ENCODE measurements around the gene WNK3. TPM values are rescaled to one million over a fixed set of nuclear protein-coding genes. Genes with fewer than 3 reads are reported as not detected.

WNK3 gene
- total and polyA plus RNA-seq, 2 of the 13 experiments (the other 11 are each of a cell fraction or from before 2014, with no cell fraction given): 0.12 to 0.62 TPM

GRCh38 chrX:54271664-54272063, 86.2 kb downstream of the WNK3 start:
- Histone ChIP-seq H3K27ac (ENCODE audit: extremely low read length, insufficient read depth, low read length) (no peak overlapping the region), H3K27me3 (ENCODE audit: control insufficient read depth in 1 of 2, insufficient read depth in 2 of 2, low read length in 2 of 2) (no peaks in the 10 kb centered on the region), H3K36me3 (replicated peaks in 1 of 2; ENCODE audit: control insufficient read depth in 1 of 2, insufficient read depth in 2 of 2, low read length in 2 of 2) (no peaks in the 10 kb centered on the region), H3K9me3 (ENCODE audit: low read length) (no peaks in the 10 kb centered on the region), H3K79me2 (ENCODE audit: insufficient read depth, low read length) (no peaks in the 10 kb centered on the region), H2AFZ (ENCODE audit: low read length) (no peak overlapping the region), H3K4me3 (replicated peaks in 1 of 3; ENCODE audit: insufficient read depth in 1 of 3, low read depth in 2 of 3, low read length in 3 of 3) (no peak overlapping the region), H3K4me2 (ENCODE audit: low read depth, low read length) (no peak overlapping the region), H3K4me1 (ENCODE audit: insufficient read depth, low read length) (no peaks in the 10 kb centered on the region), H4K20me1 (ENCODE audit: insufficient read depth, low read length) (no peaks in the 10 kb centered on the region), H3K9ac (ENCODE audit: insufficient read depth, low read depth, low read length) (no peak overlapping the region)
- in situ Hi-C loops (cut with HindIII; ENCODE audit: extremely low pct_ligation_motif_present, low pct_unique_long_range_greater_than_20kb): no loop called here
- no TSS peak for BruUV-seq (replicated peaks)
- DNase-seq (ENCODE audit: low spot score) (no peak), FAIRE-seq (peak; percentile 4), ATAC-seq (no peak)
- WGBS (ENCODE audit: low lambda C conversion rate): 32% methylated on average over 2 of the region's 2 CpGs
- ChIA-PET POLR2A (no interaction called here), CTCF (ENCODE audit: low intra/inter-chr PET ratio, low total read pairs) (no interaction called here)
- TF ChIP-seq NCOA2 (CRISPR knock-in tag; IDR thresholded peaks at IDR 0.05) (no peak), SNAPC4 (CRISPR knock-in tag; IDR thresholded peaks at IDR 0.05) (no peak), ZNF800 (CRISPR knock-in tag; IDR thresholded peaks at IDR 0.05) (no peak), YY1 (IDR thresholded peaks at IDR 0.05; ENCODE audit: insufficient read depth, insufficient replicate concordance, low read depth, low read length) (no peak), HIC2 (CRISPR knock-in tag; IDR thresholded peaks at IDR 0.05; ENCODE audit: low read depth) (no peak), CTCF (CRISPR knock-in tag; IDR thresholded peaks at IDR 0.05) (no peak), ZNF567 (CRISPR knock-in tag; IDR thresholded peaks at IDR 0.05; ENCODE audit: borderline replicate concordance) (no peak), JDP2 (CRISPR knock-in tag; IDR thresholded peaks at IDR 0.05; ENCODE audit: borderline replicate concordance) (no peak), NFE2L2 (IDR thresholded peaks at IDR 0.05; ENCODE audit: low read length) (no peak)
- intact Hi-C loops (cut with micrococcal nuclease; ENCODE audit: unreplicated experiment): no loop called here
